GM10266 (cell line): ENCODE results near the gene ADAMTS12.

ENCODE experiments used
- DNase-seq: peaks from one replicate; pipeline ENCODE4 v3.0.0; 2012; ENCODE audit errors: extremely low spot score
- TF ChIP-seq, protein P1 (sequence below): IDR thresholded peaks from 2 replicates; pipeline ENCODE4 v1.5.1; 2012; ENCODE audit warnings: mild to moderate bottlenecking, low read depth; ENCODE audit not compliant: control insufficient read depth, insufficient read depth; ENCODE audit errors: missing control alignments

The ADAMTS12 gene

GRCh38 chr5:33808699-33809098 is 83.1 kb downstream of the ADAMTS12 start:
- no peak for DNase-seq
- TF ChIP-seq, protein P1, sequence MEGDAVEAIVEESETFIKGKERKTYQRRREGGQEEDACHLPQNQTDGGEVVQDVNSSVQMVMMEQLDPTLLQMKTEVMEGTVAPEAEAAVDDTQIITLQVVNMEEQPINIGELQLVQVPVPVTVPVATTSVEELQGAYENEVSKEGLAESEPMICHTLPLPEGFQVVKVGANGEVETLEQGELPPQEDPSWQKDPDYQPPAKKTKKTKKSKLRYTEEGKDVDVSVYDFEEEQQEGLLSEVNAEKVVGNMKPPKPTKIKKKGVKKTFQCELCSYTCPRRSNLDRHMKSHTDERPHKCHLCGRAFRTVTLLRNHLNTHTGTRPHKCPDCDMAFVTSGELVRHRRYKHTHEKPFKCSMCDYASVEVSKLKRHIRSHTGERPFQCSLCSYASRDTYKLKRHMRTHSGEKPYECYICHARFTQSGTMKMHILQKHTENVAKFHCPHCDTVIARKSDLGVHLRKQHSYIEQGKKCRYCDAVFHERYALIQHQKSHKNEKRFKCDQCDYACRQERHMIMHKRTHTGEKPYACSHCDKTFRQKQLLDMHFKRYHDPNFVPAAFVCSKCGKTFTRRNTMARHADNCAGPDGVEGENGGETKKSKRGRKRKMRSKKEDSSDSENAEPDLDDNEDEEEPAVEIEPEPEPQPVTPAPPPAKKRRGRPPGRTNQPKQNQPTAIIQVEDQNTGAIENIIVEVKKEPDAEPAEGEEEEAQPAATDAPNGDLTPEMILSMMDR = no peak

DNA sequence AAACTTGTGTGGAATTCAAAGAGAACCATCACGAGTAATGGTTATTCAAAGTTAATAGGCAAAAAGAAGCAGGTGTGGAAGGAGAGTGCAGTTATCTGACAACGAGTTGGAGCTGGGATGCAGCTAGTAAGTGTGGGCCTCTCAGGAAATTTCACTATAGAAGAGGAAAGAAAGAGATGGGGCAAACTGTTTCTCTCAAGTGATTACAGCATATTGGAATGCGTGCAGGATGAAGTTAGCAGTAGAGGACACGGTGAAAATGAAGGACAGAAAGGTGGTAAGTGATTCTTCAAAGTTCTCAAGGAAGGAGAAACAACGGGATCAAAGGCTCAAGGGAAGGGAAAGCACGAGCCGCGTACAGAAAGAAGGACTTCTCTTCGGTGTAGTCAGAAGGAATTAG is 84.0 kb downstream of the ADAMTS12 start:
- DNase-seq = no peak
- TF ChIP-seq, protein P1 = no peak

- TF ChIP-seq, protein P1 = no peak
- no peak for DNase-seq
Measured at GRCh38 chr5:33806738-33807442, 84.9 kb downstream of the ADAMTS12 start.

- TF ChIP-seq, protein P1 = no peak
- DNase-seq = no peak
Measured at GRCh38 chr5:33801292-33801691, 90.5 kb downstream of the ADAMTS12 start.

DNA sequence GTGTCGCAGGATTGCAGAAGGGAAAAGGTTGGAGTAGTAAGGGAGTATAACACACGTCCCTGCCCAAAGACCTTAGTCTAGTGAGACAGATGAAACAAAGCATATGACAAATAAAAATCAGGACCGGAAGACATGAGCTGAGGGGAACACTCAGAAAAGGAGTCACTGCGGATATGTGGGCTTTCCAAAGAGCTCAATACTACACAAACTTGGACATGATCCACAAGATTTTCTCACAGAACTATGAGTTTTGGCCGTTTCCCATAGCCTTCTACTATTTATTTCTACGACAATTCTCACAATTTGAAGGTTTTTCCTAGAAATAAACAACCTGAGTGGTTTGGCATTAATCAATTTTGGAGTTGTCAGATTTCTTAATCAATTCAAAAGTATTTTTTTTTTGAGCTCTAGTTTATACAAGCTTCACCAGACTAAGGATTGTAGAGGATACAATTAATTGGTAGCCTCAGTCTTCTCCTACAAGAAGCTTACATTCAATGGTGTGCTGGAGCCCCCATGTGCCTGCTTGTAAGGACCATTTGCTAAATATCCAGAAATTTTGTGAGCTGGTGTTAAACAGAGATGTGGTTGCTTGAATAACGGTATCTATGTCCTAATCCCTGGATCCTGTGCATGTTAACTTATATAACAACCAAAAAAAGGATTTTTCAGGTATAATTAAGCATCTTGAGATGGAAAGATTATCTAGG is 91.4 kb downstream of the ADAMTS12 start:
- TF ChIP-seq, protein P1 = no peak
- no peak for DNase-seq

DNA sequence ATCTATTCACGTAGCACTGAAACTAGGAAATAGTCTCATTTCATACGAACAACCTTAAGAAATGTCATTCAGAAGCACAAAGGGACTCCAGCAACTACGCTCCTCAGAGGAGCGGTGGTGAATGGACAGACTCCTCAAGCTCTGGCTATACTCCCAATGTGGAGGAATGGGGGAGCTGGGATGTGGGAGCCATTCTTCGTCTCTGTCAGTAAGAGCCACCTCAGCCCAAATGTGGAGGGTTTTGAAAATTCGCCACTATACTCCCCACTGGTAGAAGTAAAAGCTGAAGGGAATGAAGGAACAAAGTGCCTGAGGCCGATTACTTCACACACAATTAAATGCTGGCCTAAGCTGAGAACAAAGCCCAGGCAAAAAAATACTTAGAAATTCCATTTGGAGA is 96.3 kb downstream of the ADAMTS12 start:
- TF ChIP-seq, protein P1 = no peak
- no peak for DNase-seq
